ENCODE results near the gene CROCC2.

DNA sequence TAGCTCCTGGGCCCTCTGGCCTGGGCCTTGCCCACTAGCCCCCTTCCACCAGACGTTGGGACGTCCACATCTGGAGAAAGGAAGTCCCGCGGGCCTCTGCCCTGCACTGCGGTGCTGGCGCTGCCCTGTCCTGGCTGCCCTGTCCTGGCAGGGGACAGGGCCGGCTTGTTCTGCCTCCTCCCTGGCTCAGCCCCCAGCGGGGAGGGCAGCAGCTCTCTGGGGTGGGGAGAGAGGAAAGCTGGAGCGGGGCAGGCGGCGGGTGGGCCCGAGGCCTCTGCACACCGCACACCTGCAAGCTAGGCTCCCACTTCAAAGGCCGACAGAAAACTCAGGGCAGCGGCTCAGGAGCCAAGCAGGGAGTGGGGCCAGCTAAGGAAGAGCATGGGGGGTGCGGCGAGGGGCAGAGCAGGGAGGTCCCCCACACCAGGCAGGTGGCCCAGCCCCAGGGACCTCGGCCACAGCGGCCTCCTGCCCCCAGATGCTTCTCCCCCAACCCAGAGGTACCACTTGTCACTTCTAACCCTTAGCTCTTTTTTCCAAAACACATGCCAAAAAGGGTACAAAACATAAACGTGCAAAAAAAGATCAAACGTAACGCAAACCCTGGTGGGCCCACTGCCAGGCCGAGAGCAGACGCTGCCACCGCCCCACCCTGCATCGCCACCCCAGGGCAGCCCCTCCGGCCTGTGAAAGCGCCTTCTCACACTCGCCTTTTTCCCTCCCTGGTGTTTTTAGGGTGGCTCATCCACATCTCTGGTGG is 105.8 kb downstream of the CROCC2 start:
- no peak for TF ChIP-seq CTCF (conservative IDR thresholded peaks at IDR 0.05; ENCODE audit: low read length)
- TF ChIP-seq EZH2phosphoT487 (IDR thresholded peaks at IDR 0.05; ENCODE audit: borderline replicate concordance, low read depth, low read length): no peak
